Nephron (organoid): Measurements from ENCODE around the gene ALK.
A peak's percentile ranks its signal among the peaks of the same experiment; 100 is the strongest.

ENCODE experiments used
- H3K27ac Mint-ChIP-seq, 3 experiments: 2 replicates each; pipeline ENCODE4 v1.8.0; 2020; ENCODE audit warnings: mixed read lengths in 3 of 3, mild to moderate bottlenecking in 2 of 3, moderate library complexity in 1 of 3
- H3K27me3 Mint-ChIP-seq: 2 replicates; pipeline ENCODE4 v1.8.0; 2021; ENCODE audit warnings: low read depth, mild to moderate bottlenecking, moderate library complexity, mixed read lengths
- H3K36me3 Mint-ChIP-seq: 2 replicates; pipeline ENCODE4 v1.8.0; 2020; ENCODE audit warnings: low read depth, mixed read lengths
- H3K4me1 Mint-ChIP-seq: 2 replicates; pipeline ENCODE4 v1.8.0; 2020; ENCODE audit warnings: mixed read lengths
- H3K4me3 Mint-ChIP-seq, 3 experiments: 2 replicates each; pipeline ENCODE4 v1.8.0; 2020; ENCODE audit warnings: mild to moderate bottlenecking in 3 of 3, mixed read lengths in 3 of 3, moderate library complexity in 2 of 3
- H3K9me3 Mint-ChIP-seq: 2 replicates; pipeline ENCODE4 v1.8.0; 2020; ENCODE audit warnings: mixed read lengths
- TF ChIP-seq, protein P1 (sequence below), 3 experiments: fragments of 200-600 bp; sonication (generic); IDR thresholded peaks; one replicate each; pipeline ENCODE4 v1.5.0; 2021; ENCODE audit warnings: antibody characterized with exemption in 3 of 3; ENCODE audit not compliant: unreplicated experiment in 3 of 3

ALK gene

DNA sequence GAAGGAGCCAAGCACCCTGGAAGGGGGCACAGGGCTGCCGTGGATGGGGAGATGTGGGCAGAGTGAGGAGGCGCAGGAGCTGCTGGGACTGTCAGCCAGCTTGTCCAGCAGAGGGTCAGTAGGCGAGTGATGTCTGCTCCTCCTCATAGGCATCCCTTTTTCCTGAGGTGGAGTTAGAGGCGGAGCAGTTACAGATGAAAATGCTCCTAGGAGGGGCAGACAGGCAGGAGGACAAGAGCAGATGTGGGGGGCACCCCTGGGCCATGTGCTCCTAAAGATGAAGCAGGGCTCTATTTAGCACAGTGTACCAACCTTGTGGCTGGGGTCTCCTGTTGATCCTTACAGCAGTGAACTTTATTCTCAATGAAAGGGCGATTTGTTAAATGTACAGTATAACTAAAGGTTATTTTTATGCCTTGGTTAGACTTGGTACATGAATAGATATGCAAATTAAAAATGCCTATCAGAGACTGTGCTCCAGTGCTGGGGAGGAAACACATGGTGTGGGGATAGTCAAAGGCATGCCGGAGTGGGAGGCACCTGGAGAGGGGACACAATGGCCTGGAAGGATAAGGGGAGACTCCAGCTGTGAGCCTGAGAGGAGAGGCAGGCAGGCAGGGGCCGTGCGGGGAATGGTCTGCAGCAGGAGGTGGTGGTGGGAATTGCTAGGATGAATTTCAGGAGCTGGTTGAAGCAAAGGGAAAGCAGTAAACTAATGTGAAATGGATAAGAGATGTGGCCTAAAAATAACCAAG, 630.9 kb downstream of the ALK start:
- peaks cover 40% of the 10 kb centered on the region for H3K27me3 Mint-ChIP-seq
- TF ChIP-seq, protein P1, sequence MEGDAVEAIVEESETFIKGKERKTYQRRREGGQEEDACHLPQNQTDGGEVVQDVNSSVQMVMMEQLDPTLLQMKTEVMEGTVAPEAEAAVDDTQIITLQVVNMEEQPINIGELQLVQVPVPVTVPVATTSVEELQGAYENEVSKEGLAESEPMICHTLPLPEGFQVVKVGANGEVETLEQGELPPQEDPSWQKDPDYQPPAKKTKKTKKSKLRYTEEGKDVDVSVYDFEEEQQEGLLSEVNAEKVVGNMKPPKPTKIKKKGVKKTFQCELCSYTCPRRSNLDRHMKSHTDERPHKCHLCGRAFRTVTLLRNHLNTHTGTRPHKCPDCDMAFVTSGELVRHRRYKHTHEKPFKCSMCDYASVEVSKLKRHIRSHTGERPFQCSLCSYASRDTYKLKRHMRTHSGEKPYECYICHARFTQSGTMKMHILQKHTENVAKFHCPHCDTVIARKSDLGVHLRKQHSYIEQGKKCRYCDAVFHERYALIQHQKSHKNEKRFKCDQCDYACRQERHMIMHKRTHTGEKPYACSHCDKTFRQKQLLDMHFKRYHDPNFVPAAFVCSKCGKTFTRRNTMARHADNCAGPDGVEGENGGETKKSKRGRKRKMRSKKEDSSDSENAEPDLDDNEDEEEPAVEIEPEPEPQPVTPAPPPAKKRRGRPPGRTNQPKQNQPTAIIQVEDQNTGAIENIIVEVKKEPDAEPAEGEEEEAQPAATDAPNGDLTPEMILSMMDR (IDR thresholded peaks at IDR 0.05; ENCODE audit: unreplicated experiment in 3 of 3) = no peak
- H3K9me3 Mint-ChIP-seq = peaks cover 3% of the 10 kb centered on the region
- H3K4me1 Mint-ChIP-seq = no peaks in the 10 kb centered on the region
- no peak overlapping the region for H3K27ac Mint-ChIP-seq
- H3K4me3 Mint-ChIP-seq = no peak overlapping the region
- H3K36me3 Mint-ChIP-seq = no peaks in the 10 kb centered on the region

DNA sequence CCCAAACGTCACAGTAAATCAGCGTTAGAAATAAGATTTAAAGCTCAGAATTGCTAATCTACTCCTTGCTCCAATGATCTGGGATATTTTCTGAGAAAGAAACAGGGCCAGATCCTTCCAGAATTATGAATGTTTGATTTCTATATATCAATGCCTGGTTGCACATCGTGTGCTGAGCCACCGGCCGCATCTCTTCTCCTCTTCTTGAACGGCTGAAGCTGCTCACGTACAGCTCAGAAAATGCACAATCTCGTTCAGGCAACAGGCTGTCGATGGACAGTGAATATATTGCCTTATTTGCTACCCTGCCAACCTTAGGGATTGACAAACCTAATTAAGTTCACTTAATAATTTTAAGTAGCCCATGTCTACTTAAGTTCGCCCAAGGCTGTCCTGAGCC, 636.7 kb downstream of the ALK start:
- Mint-ChIP-seq H3K36me3 (no peaks in the 10 kb centered on the region), H3K4me3 (no peak overlapping the region), H3K27me3 (peaks cover 51% of the 10 kb centered on the region), H3K9me3 (peaks cover 3% of the 10 kb centered on the region), H3K27ac (no peak overlapping the region), H3K4me1 (peaks cover 7% of the 10 kb centered on the region)
- TF ChIP-seq, protein P1 (IDR thresholded peaks at IDR 0.05; ENCODE audit: unreplicated experiment in 3 of 3) = no peak

DNA sequence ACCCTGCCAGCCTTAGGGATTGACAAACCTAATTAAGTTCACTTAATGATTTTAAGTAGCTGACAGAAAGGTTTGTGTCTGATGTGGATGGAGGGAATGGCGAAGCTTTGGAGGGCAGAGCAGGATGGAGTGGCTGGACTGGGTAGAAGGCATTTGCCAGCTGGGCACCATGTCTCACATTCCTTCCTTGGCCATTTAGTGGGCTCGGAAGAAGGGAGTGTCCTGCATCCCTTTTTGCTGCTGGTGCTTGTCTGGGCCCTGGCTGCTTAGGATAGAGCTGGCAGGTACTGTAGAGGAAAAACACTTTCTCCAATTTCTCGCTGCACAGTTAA, 639.5 kb downstream of the ALK start:
- TF ChIP-seq, protein P1 (IDR thresholded peaks at IDR 0.05; ENCODE audit: unreplicated experiment in 3 of 3) = no peak
- no peak overlapping the region for H3K27ac Mint-ChIP-seq
- H3K4me1 Mint-ChIP-seq = peaks cover 7% of the 10 kb centered on the region

DNA sequence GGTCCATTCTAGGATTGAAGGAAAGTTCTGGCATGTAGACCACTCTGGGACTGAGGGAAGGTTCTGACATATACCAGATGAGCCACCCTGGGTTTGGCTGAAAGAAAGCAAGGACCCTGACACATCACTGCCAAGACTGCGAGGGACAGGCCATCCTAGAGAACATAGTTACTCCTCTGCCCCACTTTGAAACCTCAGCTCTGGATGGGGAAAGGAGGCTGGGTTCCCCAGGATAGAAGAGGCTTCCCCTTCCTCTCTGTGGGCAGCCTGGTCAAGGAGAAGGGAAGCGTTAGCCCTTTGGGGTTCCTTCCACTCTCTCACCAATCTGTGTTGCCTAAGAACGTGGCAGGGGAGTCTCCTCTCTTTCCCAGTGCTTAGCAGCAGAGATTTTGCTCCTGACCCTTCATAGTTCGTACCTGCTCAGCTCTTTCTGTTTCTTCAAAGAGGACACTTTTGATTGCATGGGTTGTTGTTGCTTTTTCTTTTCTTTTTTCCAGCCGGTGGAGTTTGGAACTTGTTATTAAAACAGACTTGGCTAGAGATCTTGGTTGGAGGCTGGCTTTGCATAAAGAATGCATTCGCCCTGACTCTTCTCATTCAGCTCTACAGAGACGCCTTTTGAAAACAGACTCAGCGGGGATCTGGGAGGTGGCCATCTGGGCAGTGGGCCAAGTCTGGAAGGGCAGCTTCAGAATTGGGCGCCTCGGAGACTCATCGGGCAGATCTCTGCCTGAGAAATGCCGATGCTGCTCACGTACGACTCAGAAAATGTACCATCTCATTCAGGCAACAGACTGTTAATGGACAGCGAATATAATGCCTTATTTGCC, 640.1 kb downstream of the ALK start:
- Mint-ChIP-seq H3K27ac (peak overlapping the region in 1 of 3 experiments; percentile 60), H3K9me3 (peaks cover 3% of the 10 kb centered on the region), H3K36me3 (no peaks in the 10 kb centered on the region), H3K4me1 (peaks cover 7% of the 10 kb centered on the region), H3K4me3 (no peak overlapping the region), H3K27me3 (peaks cover 77% of the 10 kb centered on the region)
- TF ChIP-seq, protein P1 (IDR thresholded peaks at IDR 0.05; ENCODE audit: unreplicated experiment in 3 of 3) = no peak

More for the DNA sequence above, 639.5 kb downstream of the ALK start:
- peaks cover 3% of the 10 kb centered on the region for H3K9me3 Mint-ChIP-seq
- H3K4me3 Mint-ChIP-seq = no peak overlapping the region
- H3K27me3 Mint-ChIP-seq = peaks cover 71% of the 10 kb centered on the region
- no peaks in the 10 kb centered on the region for H3K36me3 Mint-ChIP-seq

DNA sequence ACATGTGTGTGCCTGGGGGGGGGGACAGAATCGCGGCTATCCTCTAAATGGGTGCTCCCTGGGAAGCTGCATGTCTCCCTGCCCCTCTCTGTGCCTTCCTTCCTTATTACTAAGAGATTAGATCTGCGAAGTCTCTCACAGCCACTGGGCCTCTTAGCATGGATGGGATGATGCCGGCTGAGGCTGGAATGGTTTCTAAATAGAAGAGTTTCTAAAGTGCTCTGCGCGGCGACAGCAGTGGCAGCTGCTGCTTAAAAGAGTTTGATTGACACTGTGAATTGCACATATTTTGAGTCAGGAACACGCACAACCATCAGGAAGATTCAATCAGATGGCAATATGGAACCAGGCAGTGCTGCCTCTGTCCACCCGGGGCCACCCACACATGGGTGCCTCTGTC, 642.4 kb downstream of the ALK start:
- H3K36me3 Mint-ChIP-seq = no peaks in the 10 kb centered on the region
- no peaks in the 10 kb centered on the region for H3K9me3 Mint-ChIP-seq
- peaks cover 7% of the 10 kb centered on the region for H3K4me1 Mint-ChIP-seq
- peaks cover 84% of the 10 kb centered on the region for H3K27me3 Mint-ChIP-seq
- H3K4me3 Mint-ChIP-seq = no peak overlapping the region
- TF ChIP-seq, protein P1 (IDR thresholded peaks at IDR 0.05; ENCODE audit: unreplicated experiment in 3 of 3) = no peak
- H3K27ac Mint-ChIP-seq = no peak overlapping the region
